OCI-LY1 (cell line): ENCODE results near the gene DDX24.

Experiments
- CTCF ChIP-seq: fragments of 200-600 bp; sonication (generic), shearing (Covaris generic); IDR thresholded peaks from 2 replicates; pipeline ENCODE4 v1.5.1; 2017; ENCODE audit warnings: mild to moderate bottlenecking, antibody characterized with exemption, low read length, moderate library complexity, mixed read lengths
- EZH2 ChIP-seq: fragments of 200-600 bp; sonication (generic), shearing (Covaris generic); IDR thresholded peaks from 2 replicates; pipeline ENCODE4 v1.8.0; 2017; ENCODE audit warnings: borderline replicate concordance, mixed run types, mild to moderate bottlenecking, antibody characterized with exemption, low read length, moderate library complexity, mixed read lengths

GRCh38 chr14:94047581-94047980 lies 33.4 kb downstream of the DDX24 start:
- TF ChIP-seq CTCF, result no peak
- TF ChIP-seq EZH2, result no peak
